Central memory CD8-positive, alpha-beta T cell (primary cell): ENCODE data around the gene NUP42.

Experiments
- ATAC-seq: fragments of 150-1000 bp; cut with Tn5 transposase; replicated peaks from 2 replicates; pipeline ENCODE4 v1.10.0; 2022; ENCODE audit warnings: mild to moderate bottlenecking, moderate FRiP score, moderate number of reproducible peaks; ENCODE audit not compliant: poor library complexity, severe bottlenecking; ENCODE audit errors: extremely low read depth
- DNase-seq, 2 donors: peaks; one replicate each; pipeline ENCODE4 v3.0.0; 2021; ENCODE audit warnings: low spot score in 2 of 2
- H3K27ac Mint-ChIP-seq: one replicate; pipeline ENCODE4 v1.8.0; 2022; ENCODE audit warnings: low read depth, mild to moderate bottlenecking, moderate library complexity, mixed read lengths
- H3K27me3 Mint-ChIP-seq: one replicate; pipeline ENCODE4 v1.8.0; 2022; ENCODE audit warnings: mixed read lengths
- H3K36me3 Mint-ChIP-seq: one replicate; pipeline ENCODE4 v1.8.0; 2022; ENCODE audit warnings: mild to moderate bottlenecking, moderate library complexity, mixed read lengths; ENCODE audit not compliant: insufficient read depth
- H3K4me1 Mint-ChIP-seq: one replicate; pipeline ENCODE4 v1.8.0; 2022; ENCODE audit warnings: mixed read lengths
- H3K4me3 Mint-ChIP-seq: one replicate; pipeline ENCODE4 v1.8.0; 2022; ENCODE audit warnings: mild to moderate bottlenecking, moderate library complexity, mixed read lengths
- H3K9me3 Mint-ChIP-seq: one replicate; pipeline ENCODE4 v1.8.0; 2022; ENCODE audit warnings: mixed read lengths

NUP42 gene

DNA sequence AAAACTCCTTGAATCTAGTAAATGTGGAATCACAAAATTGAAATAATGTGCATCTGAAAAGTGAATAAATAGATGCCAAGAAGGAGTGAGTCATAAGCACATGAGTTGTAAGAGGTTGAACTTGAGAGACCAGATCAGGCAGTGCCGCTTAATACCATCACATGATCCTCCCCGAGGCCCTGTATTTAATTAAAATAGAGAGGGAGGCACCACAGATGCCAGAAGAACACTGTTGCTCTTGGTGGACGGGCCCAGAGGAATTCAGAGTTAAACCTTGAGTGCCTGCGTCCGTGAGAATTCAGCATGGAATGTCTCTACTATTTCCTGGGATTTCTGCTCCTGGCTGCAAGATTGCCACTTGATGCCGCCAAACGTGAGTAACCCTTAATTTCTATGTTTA is 64.7 kb downstream of the NUP42 start, which contains the start of gene GPNMB:
Gene GPNMB (plus strand): TSS at position 221 of the 400 bp plus-strand sequence. CDS start 83 bp downstream, at position 304.
- H3K27me3 Mint-ChIP-seq, result peaks cover 95% of the 10 kb centered on the region
- DNase-seq, result no peak

DNA sequence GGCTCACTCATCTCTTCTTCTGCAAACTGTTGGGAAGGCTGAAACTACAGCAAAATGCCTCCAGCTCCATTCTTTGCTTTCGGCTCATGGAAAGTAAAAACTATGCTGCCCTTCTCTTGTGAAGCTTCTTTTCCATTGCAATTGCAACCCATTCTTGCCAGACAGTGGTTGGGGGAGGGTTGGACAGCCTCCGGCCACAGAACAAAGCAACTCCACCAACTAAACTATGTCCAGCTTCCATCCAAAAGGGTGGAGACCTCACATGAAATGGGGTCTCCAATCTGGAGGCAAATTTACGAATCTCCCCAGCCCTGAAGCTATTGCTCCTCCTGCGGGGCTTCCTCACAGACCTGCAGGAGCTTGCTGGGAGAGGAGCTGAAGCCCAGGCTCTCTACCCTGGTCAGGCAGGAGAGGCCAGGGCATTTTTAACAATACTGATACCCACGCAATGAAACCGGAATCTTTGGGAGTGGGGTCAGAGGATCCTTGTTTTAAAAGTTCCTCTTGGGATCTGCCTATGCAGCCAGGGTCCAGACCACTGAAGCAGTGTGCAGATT is 65.3 kb downstream of the NUP42 start:
- H3K27me3 Mint-ChIP-seq, result peaks cover 98% of the 10 kb centered on the region
- no peaks in the 10 kb centered on the region for H3K4me1 Mint-ChIP-seq
- no peaks in the 10 kb centered on the region for H3K36me3 Mint-ChIP-seq
- H3K9me3 Mint-ChIP-seq, result peaks cover 8% of the 10 kb centered on the region
- no peak overlapping the region for H3K27ac Mint-ChIP-seq
- ATAC-seq (no peak), DNase-seq (no peak)
- H3K4me3 Mint-ChIP-seq, result no peak overlapping the region

More for the DNA sequence above, 64.7 kb downstream of the NUP42 start, which contains the start of gene GPNMB:
- Mint-ChIP-seq H3K36me3 (no peaks in the 10 kb centered on the region), H3K9me3 (peaks cover 2% of the 10 kb centered on the region), H3K27ac (no peak within 1 kb of the TSS), H3K4me3 (no peak within 1 kb of the TSS), H3K4me1 (no peaks in the 10 kb centered on the region)
- no peak for ATAC-seq

DNA sequence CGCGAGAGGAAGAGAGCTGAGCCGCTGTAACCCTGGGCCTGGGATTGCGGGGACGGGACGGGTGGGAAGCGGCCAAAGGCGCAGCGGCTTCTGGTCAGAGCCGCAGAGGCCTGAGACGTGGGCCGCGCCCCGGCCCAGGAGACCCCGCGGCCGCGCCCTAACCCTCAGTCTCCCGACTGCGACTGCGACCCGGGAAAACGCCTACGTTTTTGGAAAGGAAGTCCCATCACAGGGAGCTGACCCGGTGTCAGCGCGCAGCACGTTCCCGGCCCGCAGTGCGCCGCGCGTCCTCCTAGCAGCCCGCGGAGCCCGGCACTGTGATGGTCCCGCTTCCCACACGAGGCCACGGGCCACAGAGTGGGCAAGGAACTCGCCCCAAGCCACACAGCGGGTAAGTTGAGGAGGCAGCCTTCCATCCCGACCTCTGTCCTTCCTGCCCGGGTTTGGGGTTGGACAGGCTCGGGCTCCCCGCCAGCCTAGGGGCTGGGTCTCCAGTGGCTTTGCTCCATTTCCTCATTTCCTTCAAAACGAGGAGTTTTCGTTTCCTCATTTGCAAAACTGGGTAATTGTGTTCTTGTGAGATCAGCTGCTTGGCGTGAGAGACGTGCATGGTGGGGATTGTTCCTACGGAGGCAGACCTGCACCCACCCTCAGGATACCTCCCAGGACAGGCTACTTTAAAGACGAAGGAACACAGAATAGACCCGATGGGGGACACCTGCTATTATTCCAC is 65.9 kb downstream of the NUP42 start:
- H3K4me3 Mint-ChIP-seq, result no peak overlapping the region
- ATAC-seq, result no peak
- H3K27me3 Mint-ChIP-seq, result peaks cover 98% of the 10 kb centered on the region

DNA sequence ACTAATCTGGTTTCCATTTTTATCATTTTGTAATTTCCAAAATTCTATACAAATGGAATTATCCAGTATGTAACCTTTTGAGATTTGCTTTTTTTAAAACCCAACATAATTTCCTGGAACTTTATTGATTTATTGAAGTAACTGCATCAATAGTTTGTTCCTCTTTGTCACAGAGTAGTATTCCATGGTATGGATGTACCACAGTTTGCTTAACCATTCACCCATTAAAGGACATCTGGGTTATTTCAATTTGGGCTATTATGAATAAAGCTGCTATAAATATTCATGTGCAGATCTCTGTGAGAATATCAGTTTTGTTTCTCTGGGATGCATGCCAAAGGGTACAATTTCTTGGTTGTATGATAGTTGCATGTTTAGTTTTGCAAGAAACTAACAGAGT is 67.6 kb downstream of the NUP42 start:
- ATAC-seq (no peak), DNase-seq (no peak)
- Mint-ChIP-seq H3K36me3 (no peaks in the 10 kb centered on the region), H3K27ac (no peak overlapping the region), H3K27me3 (peaks cover 92% of the 10 kb centered on the region), H3K4me1 (no peaks in the 10 kb centered on the region), H3K4me3 (no peak overlapping the region), H3K9me3 (peaks cover 8% of the 10 kb centered on the region)

More for the DNA sequence above, 65.9 kb downstream of the NUP42 start:
- no peaks in the 10 kb centered on the region for H3K36me3 Mint-ChIP-seq
- DNase-seq, result no peak
- no peak overlapping the region for H3K27ac Mint-ChIP-seq
- no peaks in the 10 kb centered on the region for H3K4me1 Mint-ChIP-seq
- peaks cover 8% of the 10 kb centered on the region for H3K9me3 Mint-ChIP-seq
